ENCODE results near the gene TCF23. TPM values are rescaled to one million over a fixed set of nuclear protein-coding genes. Genes with fewer than 3 reads are reported as not detected.

TCF23 gene
- polyA plus RNA-seq, 3 donors = not detected

- Mint-ChIP-seq H3K36me3 (peaks cover 22 to 23% of the 10 kb centered on the region in 2 donors), H3K27me3 (ENCODE audit: low read depth in 3 of 3) (no peaks in the 10 kb centered on the region), H3K4me3 (no peak overlapping the region), H3K9me3 (peaks cover 0 to 2% (median 0%) of the 10 kb centered on the region in 7 donors), H3K27ac (peak overlapping the region in 3 of 7 donors; percentile 59 to 68 (median 68)), H3K4me1 (peaks cover 22% of the 10 kb centered on the region)
- Histone ChIP-seq H3K27me3 (ENCODE audit: control insufficient read depth in 2 of 2, insufficient read depth in 2 of 2, low read length in 2 of 2) (no peaks in the 10 kb centered on the region), H3K79me2 (ENCODE audit: insufficient read depth, low read length) (no peaks in the 10 kb centered on the region), H3K9ac (ENCODE audit: insufficient read depth, low read length, poor library complexity, severe bottlenecking) (no peak overlapping the region), H4K20me1 (ENCODE audit: insufficient read depth, low read length) (no peaks in the 10 kb centered on the region), H3K9me3 (replicated peaks in 1 of 2; ENCODE audit: control insufficient read depth in 1 of 2, insufficient read depth in 1 of 2, low read length in 2 of 2) (no peaks in the 10 kb centered on the region), H3K4me2 (replicated peaks; ENCODE audit: extremely low read depth, low read length, poor library complexity, severe bottlenecking) (no peak overlapping the region), H3K27ac (ENCODE audit: low read depth in 1 of 2, low read length in 2 of 2) (no peak overlapping the region), H3K4me1 (ENCODE audit: control insufficient read depth in 1 of 2, insufficient read depth in 2 of 2, low read length in 2 of 2) (peaks cover 23 to 24% of the 10 kb centered on the region in 2 donors), H3K4me3 (replicated peaks in 1 of 3; ENCODE audit: low read depth in 2 of 3, low read length in 3 of 3) (no peak overlapping the region), H3K36me3 (replicated peaks in 1 of 2; ENCODE audit: control insufficient read depth in 1 of 2, insufficient read depth in 2 of 2, low read length in 2 of 2) (peaks cover 17 to 26% of the 10 kb centered on the region in 2 donors), H2AFZ (ENCODE audit: insufficient read depth, low read depth, low read length, poor library complexity, severe bottlenecking) (no peak overlapping the region)
- no peak for TF ChIP-seq CTCF (IDR thresholded peaks at IDR 0.05)
- intact Hi-C loops (cut with micrococcal nuclease) = no loop called here
- WGBS (ENCODE audit: insufficient coverage) = 94% methylated on average over 2 of the region's 5 CpGs
- no peak for DNase-seq
Observed at GRCh38 chr2:27126252-27126710, 22.5 kb upstream of the TCF23 start.

- Histone ChIP-seq H3K4me2 (replicated peaks; ENCODE audit: extremely low read depth, low read length, poor library complexity, severe bottlenecking) (no peak overlapping the region), H3K9ac (ENCODE audit: insufficient read depth, low read length, poor library complexity, severe bottlenecking) (no peak overlapping the region), H3K9me3 (replicated peaks in 1 of 2; ENCODE audit: control insufficient read depth in 1 of 2, insufficient read depth in 1 of 2, low read length in 2 of 2) (no peaks in the 10 kb centered on the region), H3K36me3 (replicated peaks in 1 of 2; ENCODE audit: control insufficient read depth in 1 of 2, insufficient read depth in 2 of 2, low read length in 2 of 2) (peaks cover 33 to 43% of the 10 kb centered on the region in 2 donors), H4K20me1 (ENCODE audit: insufficient read depth, low read length) (peaks cover 12% of the 10 kb centered on the region), H3K4me1 (ENCODE audit: control insufficient read depth in 1 of 2, insufficient read depth in 2 of 2, low read length in 2 of 2) (peaks cover 9 to 10% of the 10 kb centered on the region in 2 donors), H3K79me2 (ENCODE audit: insufficient read depth, low read length) (peaks cover 5% of the 10 kb centered on the region), H3K27ac (ENCODE audit: low read depth in 1 of 2, low read length in 2 of 2) (no peak overlapping the region), H3K27me3 (ENCODE audit: control insufficient read depth in 2 of 2, insufficient read depth in 2 of 2, low read length in 2 of 2) (no peaks in the 10 kb centered on the region), H3K4me3 (replicated peaks in 1 of 3; ENCODE audit: low read depth in 2 of 3, low read length in 3 of 3) (no peak overlapping the region), H2AFZ (ENCODE audit: insufficient read depth, low read depth, low read length, poor library complexity, severe bottlenecking) (no peak overlapping the region)
- Mint-ChIP-seq H3K4me3 (no peak overlapping the region), H3K9me3 (peaks cover 0 to 2% (median 0%) of the 10 kb centered on the region in 7 donors), H3K27ac (peak overlapping the region in 1 of 7 donors; percentile 18), H3K4me1 (peaks cover 13% of the 10 kb centered on the region), H3K27me3 (ENCODE audit: low read depth in 3 of 3) (peaks cover 0 to 2% (median 0%) of the 10 kb centered on the region in 3 donors), H3K36me3 (peaks cover 38 to 40% of the 10 kb centered on the region in 2 donors)
- TF ChIP-seq CTCF (IDR thresholded peaks at IDR 0.05) = no peak
- DNase-seq = no peak
- WGBS (ENCODE audit: insufficient coverage) = 100% methylated on average over 4 of the region's 9 CpGs
- intact Hi-C loops (cut with micrococcal nuclease) = no loop called here
Observed at GRCh38 chr2:27127883-27128667, 20.7 kb upstream of the TCF23 start.
